HUES6 (cell line): ENCODE data around the gene ATP11A.
"Not testable (repeated sequence)": the region's sequence is repeated elsewhere in the genome, so short reads cannot be mapped to it uniquely, and the experiment has no call there.

Experiments
- H3K27ac ChIP-seq: 2 replicates; pipeline ENCODE4 v1.7.0; 2013; ENCODE audit warnings: low read depth, mild to moderate bottlenecking, low read length, inconsistent platforms
- H3K27me3 ChIP-seq: 2 replicates; pipeline ENCODE4 v1.6.1; 2013; ENCODE audit warnings: low read length; ENCODE audit not compliant: control insufficient read depth, insufficient read depth
- H3K36me3 ChIP-seq: 2 replicates; pipeline ENCODE4 v1.6.1; 2013; ENCODE audit warnings: low read length; ENCODE audit not compliant: control insufficient read depth, insufficient read depth
- H3K4me1 ChIP-seq: 2 replicates; pipeline ENCODE4 v1.6.1; 2013; ENCODE audit warnings: low read length; ENCODE audit not compliant: control insufficient read depth, insufficient read depth
- H3K4me3 ChIP-seq: 2 replicates; pipeline ENCODE4 v1.5.1; 2013; ENCODE audit warnings: low read depth, low read length
- H3K9ac ChIP-seq: one replicate; pipeline ENCODE4 v1.6.1; 2013; ENCODE audit warnings: mild to moderate bottlenecking, low read length
- H3K9me3 ChIP-seq: 2 replicates; pipeline ENCODE4 v1.6.1; 2013; ENCODE audit warnings: low read depth, low read length; ENCODE audit not compliant: control insufficient read depth, insufficient read depth

ATP11A gene

DNA sequence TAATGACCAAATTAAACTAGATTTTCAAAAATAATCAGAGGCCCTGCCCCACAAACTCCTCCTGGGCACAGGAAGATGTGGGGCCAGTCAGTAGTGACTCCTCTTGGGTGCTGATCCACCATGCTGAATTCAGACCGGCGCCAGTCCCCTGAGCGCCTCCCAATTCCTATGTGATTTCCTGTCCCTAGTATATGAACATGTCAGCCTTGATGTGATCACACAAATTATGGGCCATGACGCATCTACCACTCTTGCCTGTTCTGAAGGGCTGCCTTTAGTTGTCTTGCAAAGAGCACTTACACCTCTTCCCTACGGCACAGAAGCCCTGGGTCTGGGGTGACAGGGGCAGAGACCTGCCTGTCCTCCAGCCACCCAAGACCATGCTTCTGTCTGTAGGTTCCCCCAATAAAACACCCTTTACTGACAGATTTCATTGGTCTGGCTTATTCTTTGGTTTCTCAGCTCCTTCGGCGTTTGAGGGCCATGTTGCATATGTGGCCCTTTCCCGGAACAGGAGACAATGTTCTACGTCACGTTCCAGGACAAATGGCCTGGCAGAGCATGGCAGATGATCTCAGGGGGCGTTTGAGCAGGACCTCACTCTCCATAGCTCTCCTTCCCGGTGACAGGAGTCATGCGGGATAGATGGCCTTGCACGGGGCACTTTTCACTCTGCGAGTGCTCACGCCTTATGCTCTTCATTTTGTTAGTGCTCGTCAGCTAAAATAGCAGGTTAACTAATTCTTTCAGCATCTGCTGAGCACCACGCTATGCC lies 5.6 kb upstream of the ATP11A start:
- Histone ChIP-seq H3K4me3 (no peak overlapping the region), H3K27ac (no peak overlapping the region)

DNA sequence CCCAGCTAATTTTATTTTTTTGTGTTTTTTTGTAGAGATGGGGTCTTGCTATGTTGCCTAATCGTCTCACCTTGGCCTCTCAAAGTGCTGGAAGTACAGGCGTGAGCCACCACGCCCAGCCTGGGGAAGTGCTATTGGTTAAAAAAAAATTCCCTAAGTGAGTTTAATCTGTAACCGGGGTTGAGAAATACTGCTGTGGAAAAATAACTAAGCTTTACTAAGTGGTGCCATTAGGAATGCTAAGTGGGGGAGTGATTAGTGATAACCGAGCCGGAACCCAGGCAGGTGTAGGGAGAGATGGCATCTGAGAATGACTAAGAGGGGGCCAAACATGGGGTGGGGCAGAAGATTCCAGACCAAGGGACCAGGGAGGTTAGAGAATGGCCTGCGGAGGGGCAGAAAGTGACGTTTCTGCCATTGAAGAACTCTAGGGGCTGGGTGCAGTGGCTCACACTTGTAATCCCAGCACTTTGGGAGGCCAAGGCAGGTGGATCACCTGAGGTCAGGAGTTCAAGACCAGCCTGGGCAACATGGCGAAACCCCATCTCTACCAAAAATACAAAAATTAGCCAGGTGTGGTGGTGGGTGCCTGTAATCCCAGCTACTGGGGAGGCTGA lies 4.5 kb upstream of the ATP11A start:
- not testable (repeated sequence) for H3K4me3 ChIP-seq, H3K36me3 ChIP-seq, H3K27ac ChIP-seq, H3K9me3 ChIP-seq, H3K27me3 ChIP-seq, H3K9ac ChIP-seq
- peaks cover 13% of the 10 kb centered on the region for H3K4me1 ChIP-seq

More for the DNA sequence above, 5.6 kb upstream of the ATP11A start:
- peaks cover 4% of the 10 kb centered on the region; the same call in 1 of the 2 replicates for H3K9me3 ChIP-seq
- H3K36me3 ChIP-seq, result no peaks in the 10 kb centered on the region
- no peak overlapping the region for H3K9ac ChIP-seq
- peaks cover 12% of the 10 kb centered on the region for H3K4me1 ChIP-seq
- no peaks in the 10 kb centered on the region for H3K27me3 ChIP-seq

DNA sequence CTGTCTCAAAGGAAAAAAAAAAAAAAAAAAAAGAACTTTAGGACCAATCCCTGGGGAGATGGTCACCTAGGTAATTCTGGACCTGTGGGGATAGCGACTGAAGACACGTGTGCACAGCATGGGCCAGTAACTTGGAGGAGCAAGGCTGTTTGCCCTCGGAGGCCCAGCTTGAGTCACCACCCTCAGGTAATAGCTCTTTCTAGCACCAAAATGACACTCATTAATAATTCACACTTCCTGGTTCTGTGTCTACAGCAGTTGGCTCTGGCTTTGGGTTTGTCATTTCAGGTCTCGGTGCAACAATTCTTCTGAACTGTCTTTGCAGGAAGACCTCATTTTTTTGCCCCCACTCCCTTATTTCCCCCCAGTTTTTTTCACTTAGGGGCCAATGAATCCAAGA lies 3.9 kb upstream of the ATP11A start:
- H3K4me3 ChIP-seq, result no peak overlapping the region
- H3K9ac ChIP-seq, result no peak overlapping the region
- H3K27ac ChIP-seq, result no peak overlapping the region
- no peaks in the 10 kb centered on the region for H3K9me3 ChIP-seq
- peaks cover 13% of the 10 kb centered on the region for H3K4me1 ChIP-seq
- H3K27me3 ChIP-seq, result no peaks in the 10 kb centered on the region
- H3K36me3 ChIP-seq, result no peaks in the 10 kb centered on the region

DNA sequence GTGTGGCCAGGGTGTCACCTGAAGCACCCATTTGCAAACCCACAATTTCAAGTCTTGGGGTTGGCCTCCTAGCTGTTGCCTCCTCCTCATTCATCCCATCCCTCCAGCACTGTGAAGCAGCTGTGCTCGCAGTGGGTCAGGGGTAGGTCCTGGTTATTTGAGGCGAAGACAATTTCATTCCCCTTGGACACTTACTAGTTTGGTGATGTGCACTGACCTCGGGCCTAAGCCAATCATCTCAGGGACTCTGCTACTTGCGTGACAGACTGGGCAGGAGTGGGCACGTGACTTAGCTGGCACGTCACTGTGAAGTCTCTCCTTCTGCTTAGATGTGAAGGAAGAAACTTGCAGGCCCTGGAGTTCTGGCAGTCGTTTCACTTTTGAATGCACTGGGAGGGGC lies 3.5 kb upstream of the ATP11A start:
- 0 out of 2 replicates have a peak, but pooled peaks cover 1% of the 10 kb centered on the region for H3K27me3 ChIP-seq
- no peak overlapping the region for H3K4me3 ChIP-seq
- H3K27ac ChIP-seq, result no peak overlapping the region
- H3K36me3 ChIP-seq, result no peaks in the 10 kb centered on the region
- no peak overlapping the region for H3K9ac ChIP-seq
- H3K9me3 ChIP-seq, result no peaks in the 10 kb centered on the region
- peaks cover 13% of the 10 kb centered on the region for H3K4me1 ChIP-seq

DNA sequence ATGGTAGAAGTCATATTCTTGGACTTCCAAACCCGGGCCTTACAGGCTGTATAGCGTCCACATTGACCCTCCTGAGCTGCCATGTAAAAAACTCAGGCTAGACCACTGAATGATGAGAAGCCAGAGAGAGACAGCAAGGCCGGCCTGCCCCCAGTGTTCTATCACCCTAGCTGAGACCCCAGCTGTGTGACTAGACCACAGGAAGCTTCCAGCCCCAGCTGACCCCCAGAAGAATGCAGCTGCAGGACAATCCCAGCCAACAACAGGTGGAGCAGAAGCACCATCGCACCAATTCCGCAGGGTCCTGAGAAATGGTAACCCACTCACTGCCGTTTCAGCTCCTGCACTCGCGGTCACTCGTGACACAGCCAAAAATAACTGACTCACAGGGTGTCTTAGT lies 2.9 kb upstream of the ATP11A start:
- Histone ChIP-seq H3K9me3 (no peaks in the 10 kb centered on the region), H3K27me3 (peaks cover 8% of the 10 kb centered on the region; the same call in 1 of the 2 replicates), H3K36me3 (no peaks in the 10 kb centered on the region), H3K4me3 (no peak overlapping the region), H3K27ac (no peak overlapping the region), H3K9ac (no peak overlapping the region), H3K4me1 (peaks cover 20% of the 10 kb centered on the region)

DNA sequence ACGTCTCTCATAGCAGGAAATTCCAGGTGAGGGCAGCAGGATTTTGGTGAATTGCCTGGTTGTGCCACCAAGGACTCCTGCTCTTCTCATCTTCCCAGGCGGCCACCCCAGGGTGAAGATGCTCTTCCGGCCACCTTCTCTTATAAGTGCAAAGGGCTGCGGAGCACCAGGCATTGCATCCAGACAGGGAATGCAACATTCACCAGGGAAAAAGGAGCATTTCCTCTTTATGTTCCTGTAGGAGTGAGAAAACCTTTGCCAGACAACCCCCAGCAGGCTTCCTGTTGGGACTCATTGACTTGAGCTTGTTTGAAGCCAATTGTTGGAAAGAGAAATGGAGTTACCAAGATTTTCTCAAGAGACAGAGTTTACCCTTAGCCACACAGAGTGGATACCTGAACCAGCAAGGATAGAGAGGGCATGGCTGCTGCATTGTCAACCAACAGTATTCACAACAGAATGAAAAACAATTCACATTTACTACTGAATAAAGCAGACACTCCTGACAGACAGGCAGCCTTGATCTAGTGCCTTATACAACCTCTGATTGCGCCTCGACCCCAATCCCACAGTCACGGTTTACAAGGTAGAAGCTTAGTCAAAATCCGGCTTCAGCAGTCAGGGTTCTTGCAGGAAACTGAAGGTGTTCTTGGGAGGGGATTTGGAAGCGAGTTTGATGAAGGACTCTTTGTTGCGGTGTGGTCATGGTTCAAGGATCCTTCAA lies 1.8 kb upstream of the ATP11A start:
- H3K9me3 ChIP-seq, result no peaks in the 10 kb centered on the region
- H3K36me3 ChIP-seq, result no peaks in the 10 kb centered on the region
- H3K27ac ChIP-seq, result no peak overlapping the region
- no peak overlapping the region for H3K9ac ChIP-seq
- H3K27me3 ChIP-seq, result peaks cover 8% of the 10 kb centered on the region; the same call in 1 of the 2 replicates
- peaks cover 24% of the 10 kb centered on the region for H3K4me1 ChIP-seq
- H3K4me3 ChIP-seq, result no peak overlapping the region

DNA sequence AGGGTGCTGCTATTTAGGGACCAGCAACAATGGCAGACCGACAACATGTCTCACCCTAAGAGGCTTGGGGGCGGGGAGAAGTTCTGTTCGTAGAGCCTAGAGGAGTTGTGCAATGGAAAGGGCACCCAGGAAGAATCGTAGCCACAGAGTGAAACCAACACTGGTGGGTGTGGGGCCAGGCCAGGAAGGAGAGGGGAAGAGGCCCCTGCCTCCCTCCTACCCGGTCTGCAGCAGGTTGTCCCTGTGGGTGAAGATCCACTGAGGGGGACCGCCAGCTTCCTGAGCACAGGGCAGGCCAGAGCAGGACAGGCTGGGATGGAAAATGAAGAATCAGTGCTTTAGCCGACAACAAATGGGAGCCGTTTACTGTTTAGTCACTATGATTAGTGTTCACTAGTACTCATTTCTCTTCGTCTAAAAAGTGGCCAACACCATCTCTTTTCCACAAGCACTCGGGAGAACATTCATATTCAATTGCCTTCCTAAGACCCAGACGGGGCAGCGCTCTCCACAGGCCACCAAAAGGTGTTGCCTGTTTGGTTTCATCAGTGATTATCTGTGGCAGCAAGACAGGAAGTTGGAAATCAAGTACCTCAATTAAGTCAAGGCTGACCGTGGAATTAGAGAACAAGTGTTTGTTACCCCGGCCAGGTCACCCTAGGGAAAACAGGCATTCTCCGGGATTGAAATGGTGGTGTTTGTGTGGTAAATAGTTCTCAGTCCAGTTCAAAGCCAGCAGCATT lies 1.1 kb upstream of the ATP11A start:
- Histone ChIP-seq H3K4me3 (peak overlapping the region; percentile 78), H3K9ac (peak overlapping the region; percentile 76), H3K27ac (no peak overlapping the region; the same call in 1 of the 2 replicates), H3K9me3 (no peaks in the 10 kb centered on the region), H3K27me3 (peaks cover 8% of the 10 kb centered on the region; the same call in 1 of the 2 replicates), H3K4me1 (peaks cover 31% of the 10 kb centered on the region), H3K36me3 (no peaks in the 10 kb centered on the region)

DNA sequence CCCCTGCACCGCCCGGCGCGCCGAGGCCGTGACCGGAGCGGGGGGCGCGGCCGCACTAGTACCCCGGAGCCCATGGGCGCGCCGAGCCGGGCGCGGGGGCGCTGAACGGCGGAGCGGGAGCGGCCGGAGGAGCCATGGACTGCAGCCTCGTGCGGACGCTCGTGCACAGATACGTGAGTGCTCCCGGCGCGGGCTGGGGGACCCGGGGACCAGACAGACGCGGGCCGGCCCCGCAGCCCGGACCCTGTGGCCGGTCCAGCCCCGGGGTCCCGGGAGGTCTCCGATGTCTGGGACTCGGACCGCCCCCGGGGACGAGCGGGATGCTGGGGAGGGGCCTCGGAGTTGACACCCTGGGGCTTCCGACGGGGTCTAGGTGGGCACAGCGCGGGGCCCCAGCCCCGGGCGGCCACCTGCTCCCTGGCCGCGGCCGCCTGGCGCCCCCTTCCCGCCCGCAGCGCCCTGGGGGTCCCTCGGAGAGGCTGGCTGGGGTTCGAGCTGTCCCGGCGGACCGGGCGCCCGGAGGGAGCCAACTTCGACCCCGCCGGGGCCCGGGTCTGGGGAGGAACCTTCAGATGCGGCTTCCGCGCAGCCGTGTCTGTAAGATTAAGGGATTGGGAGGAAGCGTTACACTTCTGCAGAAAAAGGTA lies 568 bp downstream of the ATP11A start:
- peak overlapping the region; percentile 76 for H3K9ac ChIP-seq
- H3K27ac ChIP-seq, result peak overlapping the region; percentile 40; the same call in 1 of the 2 replicates
- H3K4me3 ChIP-seq, result peak overlapping the region; percentile 78
- H3K9me3 ChIP-seq, result no peaks in the 10 kb centered on the region
- peaks cover 38% of the 10 kb centered on the region for H3K4me1 ChIP-seq
- H3K27me3 ChIP-seq, result peaks cover 8% of the 10 kb centered on the region; the same call in 1 of the 2 replicates
- H3K36me3 ChIP-seq, result no peaks in the 10 kb centered on the region

DNA sequence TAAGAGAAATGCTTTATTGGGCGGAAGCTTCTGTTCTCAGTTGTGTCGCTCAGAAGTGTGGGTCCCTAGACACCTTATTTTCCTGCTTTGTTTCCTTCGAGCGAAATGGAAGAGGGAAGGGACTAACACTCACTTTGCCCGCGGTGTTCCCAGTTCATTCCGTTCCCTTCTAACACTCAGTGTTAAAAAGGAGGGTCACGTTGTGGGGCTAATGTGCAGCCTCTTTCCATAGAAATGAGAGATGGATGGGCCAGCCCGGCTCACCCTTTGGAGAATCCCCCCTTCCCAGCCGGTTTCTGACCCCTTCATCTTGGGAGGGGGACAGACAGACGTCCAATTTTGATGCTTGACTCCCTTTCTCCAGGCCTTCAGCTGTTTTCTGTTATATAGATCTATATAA lies 2.3 kb downstream of the ATP11A start:
- no peak overlapping the region for H3K27ac ChIP-seq

DNA sequence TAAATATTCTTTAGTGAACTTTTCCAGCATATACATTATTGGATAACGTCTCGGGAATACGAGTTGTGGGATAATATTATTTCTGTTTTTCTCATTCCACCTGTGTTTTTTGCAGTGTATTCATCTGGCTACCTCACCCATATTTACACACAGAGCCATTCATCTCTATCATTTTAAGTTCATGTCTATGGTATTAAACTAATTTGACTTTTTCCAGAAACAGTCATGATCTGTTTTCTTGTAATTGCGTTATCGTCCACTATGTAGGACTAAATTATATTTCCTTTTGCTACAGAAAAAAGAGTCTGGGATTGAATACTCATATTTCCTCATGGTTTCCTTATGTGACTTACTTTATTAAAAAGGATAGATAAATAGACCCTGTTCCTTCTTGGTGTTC lies 2.7 kb downstream of the ATP11A start:
- Histone ChIP-seq H3K27me3 (peaks cover 8% of the 10 kb centered on the region; the same call in 1 of the 2 replicates), H3K36me3 (peaks cover 4% of the 10 kb centered on the region; the same call in 1 of the 2 replicates), H3K4me3 (peak overlapping the region; percentile 78; the same call in 1 of the 2 replicates), H3K4me1 (peaks cover 38% of the 10 kb centered on the region), H3K9me3 (no peaks in the 10 kb centered on the region), H3K27ac (no peak overlapping the region), H3K9ac (no peak overlapping the region)

More for the DNA sequence above, 2.3 kb downstream of the ATP11A start:
- peaks cover 8% of the 10 kb centered on the region; the same call in 1 of the 2 replicates for H3K27me3 ChIP-seq
- peaks cover 38% of the 10 kb centered on the region for H3K4me1 ChIP-seq
- H3K4me3 ChIP-seq, result peak overlapping the region; percentile 78
- peak overlapping the region; percentile 76 for H3K9ac ChIP-seq
- H3K9me3 ChIP-seq, result no peaks in the 10 kb centered on the region
- peaks cover 4% of the 10 kb centered on the region; the same call in 1 of the 2 replicates for H3K36me3 ChIP-seq
